ENCODE data around the gene THSD4.

The THSD4 gene

GRCh38 chr15:71332431-71333004 is 217.2 kb downstream of the THSD4 start:
- no peak for FAIRE-seq

GRCh38 chr15:71333136-71333700 is 217.9 kb downstream of the THSD4 start:
- FAIRE-seq: no peak

GRCh38 chr15:71333839-71334238 is 218.6 kb downstream of the THSD4 start:
- FAIRE-seq: no peak

GRCh38 chr15:71334434-71334833 is 219.2 kb downstream of the THSD4 start:
- no peak for FAIRE-seq

GRCh38 chr15:71334873-71335272 is 219.6 kb downstream of the THSD4 start:
- no peak for FAIRE-seq

GRCh38 chr15:71335591-71335990 is 220.3 kb downstream of the THSD4 start:
- no peak for FAIRE-seq

- FAIRE-seq: no peak
Observed at GRCh38 chr15:71336671-71337070, 221.4 kb downstream of the THSD4 start.

- FAIRE-seq: no peak
Observed at GRCh38 chr15:71337197-71337845, 222.1 kb downstream of the THSD4 start.

- no peak for FAIRE-seq
Observed at GRCh38 chr15:71338265-71338664, 223.0 kb downstream of the THSD4 start.

GRCh38 chr15:71338827-71339542 is 223.7 kb downstream of the THSD4 start:
- FAIRE-seq: no peak

GRCh38 chr15:71341811-71342550 is 226.7 kb downstream of the THSD4 start:
- FAIRE-seq: no peak

GRCh38 chr15:71342658-71343057 is 227.4 kb downstream of the THSD4 start:
- FAIRE-seq: no peak

- no peak for FAIRE-seq
Observed at GRCh38 chr15:71344316-71344715, 229.0 kb downstream of the THSD4 start.

GRCh38 chr15:71345186-71345585 is 229.9 kb downstream of the THSD4 start:
- FAIRE-seq: no peak

- FAIRE-seq: no peak
Observed at GRCh38 chr15:71346464-71346863, 231.2 kb downstream of the THSD4 start.

GRCh38 chr15:71348597-71348996 is 233.3 kb downstream of the THSD4 start:
- no peak for FAIRE-seq

- FAIRE-seq: no peak
Observed at GRCh38 chr15:71349336-71349735, 234.1 kb downstream of the THSD4 start.

- no peak for FAIRE-seq
Observed at GRCh38 chr15:71349736-71350526, 234.7 kb downstream of the THSD4 start.

- no peak for FAIRE-seq
Observed at GRCh38 chr15:71350622-71351378, 235.5 kb downstream of the THSD4 start.

GRCh38 chr15:71352125-71352524 is 236.9 kb downstream of the THSD4 start:
- no peak for FAIRE-seq

GRCh38 chr15:71352765-71353164 is 237.5 kb downstream of the THSD4 start:
- no peak for FAIRE-seq
